CD4-positive, CD25-positive, alpha-beta regulatory T cell (primary cell): ENCODE measurements around the gene AFF3. TPM values are rescaled to one million over a fixed set of nuclear protein-coding genes. Genes with fewer than 3 reads are reported as not detected.

Experiments used
- ATAC-seq, 2 donors: fragments of 150-1000 bp; cut with Tn5 transposase; one replicate each; pipeline ENCODE4 v1.10.0; 2021; ENCODE audit warnings: low read depth in 2 of 2, moderate number of reproducible peaks in 2 of 2, moderate library complexity in 1 of 2
- DNase-seq, 3 donors: peaks; one replicate each; pipeline versions ENCODE4 v3.0.0 to v3.0.0-alpha.2; 2012 to 2022; ENCODE audit warnings: mixed read lengths in 1 of 3
- H3K27ac ChIP-seq: one replicate; pipeline ENCODE4 v1.7.0; 2013; ENCODE audit warnings: mild to moderate bottlenecking, low read length; ENCODE audit not compliant: insufficient read depth, poor library complexity, severe bottlenecking
- H3K27me3 ChIP-seq: one replicate; pipeline ENCODE4 v1.7.0; 2013; ENCODE audit warnings: low read length; ENCODE audit not compliant: control insufficient read depth, insufficient read depth
- H3K36me3 ChIP-seq: one replicate; pipeline ENCODE4 v1.7.0; 2013; ENCODE audit warnings: mild to moderate bottlenecking, low read length, moderate library complexity; ENCODE audit not compliant: control insufficient read depth, insufficient read depth
- H3K4me1 ChIP-seq: 2 replicates; pipeline ENCODE4 v1.7.0; 2013; ENCODE audit warnings: mild to moderate bottlenecking, low read length; ENCODE audit not compliant: insufficient read depth, control insufficient read depth, poor library complexity, severe bottlenecking
- H3K4me3 ChIP-seq: one replicate; pipeline ENCODE4 v1.7.0; 2013; ENCODE audit warnings: low read depth, mild to moderate bottlenecking, low read length, moderate library complexity
- H3K9me3 ChIP-seq, 2 experiments: 1 replicate in 1 of 2; 2 replicates in 1 of 2; pipeline ENCODE4 v1.7.0; 2013; ENCODE audit warnings: low read length in 2 of 2, mild to moderate bottlenecking in 1 of 2, moderate library complexity in 1 of 2; ENCODE audit not compliant: control insufficient read depth in 2 of 2
- H3K27ac Mint-ChIP-seq, 3 donors: one replicate each; pipeline ENCODE4 v1.8.0; 2020 to 2022; ENCODE audit warnings: mild to moderate bottlenecking in 3 of 3, mixed read lengths in 3 of 3, moderate library complexity in 2 of 3
- H3K27me3 Mint-ChIP-seq: one replicate; pipeline ENCODE4 v1.8.0; 2022; ENCODE audit warnings: mild to moderate bottlenecking, mixed read lengths
- H3K36me3 Mint-ChIP-seq: one replicate; pipeline ENCODE4 v1.8.0; 2020; ENCODE audit warnings: mixed read lengths
- H3K4me1 Mint-ChIP-seq, 4 donors: one replicate each; pipeline ENCODE4 v1.8.0; 2020 to 2022; ENCODE audit warnings: mixed read lengths in 4 of 4, mild to moderate bottlenecking in 1 of 4
- H3K4me3 Mint-ChIP-seq, 4 donors: one replicate each; pipeline ENCODE4 v1.8.0; 2020 to 2022; ENCODE audit warnings: mild to moderate bottlenecking in 4 of 4, mixed read lengths in 4 of 4, moderate library complexity in 3 of 4
- H3K9me3 Mint-ChIP-seq, 7 donors: one replicate each; pipeline ENCODE4 v1.8.0; 2020 to 2022; ENCODE audit warnings: mixed read lengths in 7 of 7, mild to moderate bottlenecking in 3 of 7, moderate library complexity in 2 of 7
- polyA plus RNA-seq, 4 donors: library from polyadenylated mRNA; unstranded; fragments of 300-500 nt; fragmentation: Illumina TruSeq; gene quantifications; one replicate each; pipeline ENCODE4 v1.2.3, GENCODE V29; 2021
- total RNA-seq: library from RNA; stranded (reverse); gene quantifications from one replicate; pipeline ENCODE4 v1.2.3, GENCODE V29; 2022

AFF3 gene
- total and polyA plus RNA-seq, 5 donors from 2014 or later: 0.82 to 10.1 (median 4.2) TPM

- Histone ChIP-seq H3K36me3 (no peaks in the 10 kb centered on the region), H3K27ac (no peak overlapping the region), H3K9me3 (no peaks in the 10 kb centered on the region), H3K27me3 (no peaks in the 10 kb centered on the region), H3K4me1 (no peaks in the 10 kb centered on the region), H3K4me3 (no peak overlapping the region)
- no peaks in the 10 kb centered on the region for H3K4me1 Mint-ChIP-seq
- ATAC-seq (no peak), DNase-seq (no peak)
- peaks cover 6% of the 10 kb centered on the region for H3K36me3 Mint-ChIP-seq
- no peak overlapping the region for H3K27ac Mint-ChIP-seq
- no peaks in the 10 kb centered on the region for H3K9me3 Mint-ChIP-seq
- H3K4me3 Mint-ChIP-seq: peak overlapping the region in 1 of 4 donors; percentile 35
- H3K27me3 Mint-ChIP-seq: no peaks in the 10 kb centered on the region
Observed at GRCh38 chr2:99688699-99689098, 453.7 kb downstream of the AFF3 start.

DNA sequence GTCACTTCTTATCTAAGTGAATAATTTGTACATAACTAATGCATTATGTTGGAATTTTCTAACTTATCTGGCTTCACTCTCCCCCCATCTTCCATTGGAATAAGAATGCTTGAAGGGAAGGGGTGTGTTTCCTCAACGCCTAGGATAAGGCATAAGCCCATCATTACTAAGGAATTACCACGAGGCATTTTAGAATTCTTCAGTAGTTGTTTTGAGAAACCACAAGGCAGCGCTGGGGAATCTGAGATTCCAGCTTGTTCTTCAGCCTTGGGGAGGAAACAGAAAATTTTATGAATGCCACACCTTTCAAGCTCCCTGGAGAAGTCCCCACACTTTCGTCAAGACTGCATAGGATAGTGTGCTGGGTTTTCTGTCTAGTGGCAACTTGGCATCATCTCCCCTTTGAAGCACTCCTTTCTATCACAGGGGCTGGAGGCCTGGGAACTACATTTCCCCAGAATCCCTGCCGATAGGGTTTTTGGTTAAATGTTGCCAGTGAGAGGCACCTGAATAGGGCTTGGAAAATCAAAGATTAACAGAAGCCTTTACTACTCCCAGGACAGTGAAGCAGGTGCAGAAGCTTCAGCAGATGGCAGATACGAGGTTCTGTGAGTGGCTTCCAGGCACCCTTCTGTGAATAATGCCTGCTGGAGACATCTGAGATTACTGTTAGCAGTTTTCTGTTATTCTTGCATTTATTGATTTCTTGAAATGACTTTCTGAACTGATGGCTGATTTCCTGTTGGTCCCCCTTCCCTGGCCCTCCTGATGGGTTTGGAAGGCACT, 459.9 kb downstream of the AFF3 start:
- H3K4me3 ChIP-seq: no peak overlapping the region
- DNase-seq (no peak), ATAC-seq (no peak)
- H3K27ac ChIP-seq: no peak overlapping the region
- Mint-ChIP-seq H3K4me3 (no peak overlapping the region), H3K27me3 (no peaks in the 10 kb centered on the region), H3K27ac (no peak overlapping the region), H3K36me3 (peaks cover 5% of the 10 kb centered on the region), H3K4me1 (no peaks in the 10 kb centered on the region), H3K9me3 (no peaks in the 10 kb centered on the region)
- H3K36me3 ChIP-seq: no peaks in the 10 kb centered on the region
- H3K27me3 ChIP-seq: no peaks in the 10 kb centered on the region
- H3K4me1 ChIP-seq: no peaks in the 10 kb centered on the region
- H3K9me3 ChIP-seq: no peaks in the 10 kb centered on the region

- Histone ChIP-seq H3K9me3 (no peaks in the 10 kb centered on the region), H3K36me3 (no peaks in the 10 kb centered on the region), H3K4me1 (no peaks in the 10 kb centered on the region), H3K27ac (no peak overlapping the region), H3K27me3 (no peaks in the 10 kb centered on the region), H3K4me3 (no peak overlapping the region)
- Mint-ChIP-seq H3K27me3 (no peaks in the 10 kb centered on the region), H3K9me3 (no peaks in the 10 kb centered on the region), H3K4me3 (no peak overlapping the region), H3K4me1 (no peaks in the 10 kb centered on the region), H3K27ac (no peak overlapping the region), H3K36me3 (no peaks in the 10 kb centered on the region)
- DNase-seq (no peak), ATAC-seq (no peak)
Observed at GRCh38 chr2:99680946-99681345, 461.4 kb downstream of the AFF3 start.

DNA sequence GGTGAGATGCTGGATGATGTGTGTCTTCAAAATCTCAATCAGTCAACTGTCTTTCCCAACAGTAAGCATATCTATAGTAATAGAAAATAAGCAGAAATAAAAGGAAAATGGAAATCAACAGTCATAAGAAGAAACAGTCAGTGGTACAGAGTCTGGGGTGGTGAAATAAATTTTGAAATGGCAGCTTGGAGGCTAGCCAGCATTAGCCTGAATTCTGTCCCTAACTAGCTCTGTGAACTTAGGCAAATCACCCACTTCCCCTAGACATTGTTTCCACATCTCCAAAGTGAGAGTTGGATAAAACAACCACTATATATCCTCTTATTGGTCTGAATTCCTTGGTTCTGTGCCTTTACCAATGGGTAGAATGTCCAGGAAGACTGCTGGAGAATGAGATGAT, 462.9 kb downstream of the AFF3 start:
- ATAC-seq (no peak), DNase-seq (no peak)
- no peaks in the 10 kb centered on the region for H3K36me3 ChIP-seq
- no peaks in the 10 kb centered on the region for H3K9me3 ChIP-seq
- Mint-ChIP-seq H3K4me1 (no peaks in the 10 kb centered on the region), H3K9me3 (no peaks in the 10 kb centered on the region), H3K36me3 (no peaks in the 10 kb centered on the region), H3K4me3 (no peak overlapping the region), H3K27ac (no peak overlapping the region), H3K27me3 (no peaks in the 10 kb centered on the region)
- no peak overlapping the region for H3K4me3 ChIP-seq
- no peaks in the 10 kb centered on the region for H3K4me1 ChIP-seq
- no peak overlapping the region for H3K27ac ChIP-seq
- H3K27me3 ChIP-seq: no peaks in the 10 kb centered on the region

DNA sequence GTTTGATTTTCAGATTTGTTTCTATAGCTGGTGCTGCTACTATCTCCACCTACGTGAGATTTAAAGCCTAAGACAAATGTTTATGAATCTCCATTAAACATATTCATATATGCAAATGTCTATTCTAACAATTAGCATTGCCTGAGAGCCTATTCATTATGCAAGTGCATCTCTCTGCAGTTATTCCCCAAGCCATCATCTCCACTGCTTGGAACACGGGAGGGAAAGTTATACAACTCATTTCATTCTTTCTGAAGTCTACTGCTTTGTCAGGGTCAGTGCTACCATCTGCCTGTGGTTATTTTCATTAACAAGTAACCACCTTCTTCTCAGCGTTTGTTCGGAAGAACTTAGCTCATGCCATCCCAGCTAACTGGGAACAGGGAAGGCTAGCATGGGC, 463.8 kb downstream of the AFF3 start:
- ATAC-seq (no peak), DNase-seq (no peak)
- H3K36me3 Mint-ChIP-seq: no peaks in the 10 kb centered on the region
- H3K4me1 Mint-ChIP-seq: no peaks in the 10 kb centered on the region
- no peaks in the 10 kb centered on the region for H3K4me1 ChIP-seq
- H3K4me3 Mint-ChIP-seq: no peak overlapping the region
- no peak overlapping the region for H3K27ac Mint-ChIP-seq
- H3K9me3 ChIP-seq: no peaks in the 10 kb centered on the region
- H3K4me3 ChIP-seq: no peak overlapping the region
- H3K27ac ChIP-seq: no peak overlapping the region
- no peaks in the 10 kb centered on the region for H3K36me3 ChIP-seq
- no peaks in the 10 kb centered on the region for H3K27me3 ChIP-seq
- no peaks in the 10 kb centered on the region for H3K27me3 Mint-ChIP-seq
- no peaks in the 10 kb centered on the region for H3K9me3 Mint-ChIP-seq

DNA sequence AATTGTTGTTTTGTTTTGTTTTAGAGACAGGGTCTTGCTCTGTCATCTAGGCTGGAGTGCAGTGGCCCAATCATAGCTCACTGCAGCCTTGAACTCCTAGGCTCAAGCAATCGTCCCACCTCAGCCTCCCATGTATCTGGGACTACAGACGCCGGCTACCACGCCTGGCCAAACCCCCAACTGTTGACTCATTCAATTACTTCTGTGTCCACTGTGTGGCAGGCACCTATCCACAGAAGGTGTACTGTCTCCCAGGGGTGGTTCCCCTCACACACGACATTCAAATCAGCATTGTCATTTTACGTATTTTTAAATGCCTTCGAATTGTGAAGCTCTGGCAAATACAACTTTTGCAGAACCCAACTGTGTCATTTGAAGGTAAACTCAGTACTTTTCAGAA, 464.6 kb downstream of the AFF3 start:
- H3K27ac Mint-ChIP-seq: no peak overlapping the region
- no peak overlapping the region for H3K27ac ChIP-seq

GRCh38 chr2:99675130-99675661, 467.2 kb downstream of the AFF3 start:
- ATAC-seq (no peak), DNase-seq (no peak)
- H3K9me3 Mint-ChIP-seq: peaks cover 0 to 2% (median 0%) of the 10 kb centered on the region in 7 donors
- peaks cover 3% of the 10 kb centered on the region for H3K36me3 Mint-ChIP-seq
- no peaks in the 10 kb centered on the region for H3K4me1 ChIP-seq
- no peak overlapping the region for H3K27ac Mint-ChIP-seq
- no peak overlapping the region for H3K27ac ChIP-seq
- H3K36me3 ChIP-seq: no peaks in the 10 kb centered on the region
- H3K9me3 ChIP-seq: no peaks in the 10 kb centered on the region
- H3K4me3 ChIP-seq: no peak overlapping the region
- no peaks in the 10 kb centered on the region for H3K27me3 Mint-ChIP-seq
- H3K27me3 ChIP-seq: no peaks in the 10 kb centered on the region
- no peak overlapping the region for H3K4me3 Mint-ChIP-seq
- no peaks in the 10 kb centered on the region for H3K4me1 Mint-ChIP-seq

More for the DNA sequence above, 464.6 kb downstream of the AFF3 start:
- Mint-ChIP-seq H3K27me3 (no peaks in the 10 kb centered on the region), H3K4me3 (no peak overlapping the region), H3K4me1 (no peaks in the 10 kb centered on the region), H3K36me3 (no peaks in the 10 kb centered on the region), H3K9me3 (no peaks in the 10 kb centered on the region)
- no peak overlapping the region for H3K4me3 ChIP-seq
- H3K4me1 ChIP-seq: no peaks in the 10 kb centered on the region
- no peak for DNase-seq
- H3K27me3 ChIP-seq: no peaks in the 10 kb centered on the region
- no peaks in the 10 kb centered on the region for H3K9me3 ChIP-seq
- no peaks in the 10 kb centered on the region for H3K36me3 ChIP-seq
- no peak for ATAC-seq

DNA sequence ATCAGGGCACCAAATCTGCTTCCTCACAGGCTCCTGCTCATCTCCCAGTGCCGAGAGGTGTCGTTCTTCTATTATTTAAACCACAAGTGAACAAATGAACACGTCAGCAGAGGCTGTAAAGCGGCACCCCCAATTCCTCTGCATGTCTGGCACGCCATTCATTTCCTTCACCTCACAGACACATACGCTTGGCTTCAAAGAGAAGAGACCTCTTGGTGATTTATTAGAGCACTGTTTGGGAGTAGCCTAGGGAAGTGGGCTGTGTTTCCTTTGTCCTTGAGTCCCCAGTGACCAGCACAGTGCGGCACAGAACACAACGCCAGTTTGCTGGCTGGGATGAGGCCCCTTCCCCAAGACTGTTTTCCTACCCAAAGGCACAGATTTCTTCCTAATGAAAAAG, 468.3 kb downstream of the AFF3 start:
- Mint-ChIP-seq H3K9me3 (peaks cover 0 to 2% (median 0%) of the 10 kb centered on the region in 7 donors), H3K4me1 (no peaks in the 10 kb centered on the region), H3K36me3 (peaks cover 9% of the 10 kb centered on the region), H3K27me3 (no peaks in the 10 kb centered on the region), H3K27ac (no peak overlapping the region), H3K4me3 (no peak overlapping the region)
- H3K27ac ChIP-seq: no peak overlapping the region
- no peaks in the 10 kb centered on the region for H3K27me3 ChIP-seq
- H3K9me3 ChIP-seq: no peaks in the 10 kb centered on the region
- DNase-seq (no peak), ATAC-seq (no peak)
- H3K4me1 ChIP-seq: no peaks in the 10 kb centered on the region
- no peaks in the 10 kb centered on the region for H3K36me3 ChIP-seq
- H3K4me3 ChIP-seq: no peak overlapping the region
